K562 (cell line): ENCODE data around the gene TEPSIN. TPM values are rescaled to one million over a fixed set of nuclear protein-coding genes. Genes with fewer than 3 reads are reported as not detected.

Source experiments
- ATAC-seq: fragments of 200-7000 bp; cut with Tn5 transposase; 3 replicates; pipeline ENCODE4 v1.9.1; 2020; ENCODE audit warnings: moderate library complexity
- BruUV-seq: library from RNA; stranded (reverse); fragments of 400-500 nt; replicated peaks from 2 replicates; lab custom pipeline; 2021; lab: Mats Ljungman, UMichigan
- CTCF ChIA-PET: fragments of 300-600 bp; formaldehyde crosslinking; extraction: SDS; loops from one replicate; lab custom pipeline; 2021; ENCODE audit warnings: low intra/inter-chr PET ratio; lab: Yijun Ruan, JAX
- POLR2A ChIA-PET: fragments of 300-600, 350-650 bp; sonication (Branson Sonifier 250); formaldehyde crosslinking; extraction: SDS; loops from one replicate; lab custom pipeline; 2021; ENCODE audit warnings: antibody characterized with exemption, inconsistent platforms; lab: Yijun Ruan, JAX
- DNase-seq, 4 experiments: peaks; one replicate each; pipeline versions ENCODE4 v3.0.0 to v3.0.0-alpha.2; 2011 to 2018; ENCODE audit warnings: low spot score in 3 of 4, mixed read lengths in 3 of 4; ENCODE audit errors: extremely low read depth in 1 of 4
- FAIRE-seq: peaks from 2 replicates; lab custom pipeline; 2011; peaks lifted over from hg19 to GRCh38; lab: Jason Lieb, UNC
- H2AFZ ChIP-seq: 2 replicates; pipeline ENCODE4 v1.6.0; 2011; ENCODE audit warnings: low read depth, low read length, control low read depth, inconsistent platforms
- H3K27ac ChIP-seq: fragments of 200-600 bp; 3 replicates; pipeline ENCODE4 v1.8.0; 2011; ENCODE audit warnings: low read depth, mild to moderate bottlenecking, control low read depth, inconsistent platforms, low read length, moderate library complexity, mixed read lengths; ENCODE audit errors: extremely low read depth
- H3K27me3 ChIP-seq, 2 experiments: fragments of 300-600 bp in 1 of 2; 2 replicates in 1 of 2; 3 replicates in 1 of 2; pipeline versions ENCODE4 v1.6.0 to v1.8.0; 2011; ENCODE audit warnings: inconsistent platforms in 2 of 2, low read length in 2 of 2, mild to moderate bottlenecking in 1 of 2, mixed read lengths in 1 of 2, moderate library complexity in 1 of 2; ENCODE audit not compliant: control insufficient read depth in 2 of 2, insufficient read depth in 2 of 2
- H3K36me3 ChIP-seq: fragments of 300-600 bp; 3 replicates; pipeline ENCODE4 v1.8.0; 2011; ENCODE audit warnings: mild to moderate bottlenecking, low read length, inconsistent platforms; ENCODE audit not compliant: control insufficient read depth, insufficient read depth
- H3K4me1 ChIP-seq, 2 experiments: fragments of 200-600 bp in 1 of 2; replicated peaks in 1 of 2; 2 replicates in 1 of 2; 3 replicates in 1 of 2; pipeline versions ENCODE4 v1.5.1 to v1.8.0; 2011; ENCODE audit warnings: inconsistent platforms in 2 of 2, low read length in 2 of 2, mild to moderate bottlenecking in 1 of 2, mixed read lengths in 1 of 2, moderate library complexity in 1 of 2; ENCODE audit not compliant: control insufficient read depth in 2 of 2, insufficient read depth in 2 of 2
- H3K4me2 ChIP-seq: 2 replicates; pipeline ENCODE4 v1.6.1; 2011; ENCODE audit warnings: low read length, control low read depth, inconsistent platforms, mixed read lengths; ENCODE audit not compliant: insufficient read depth
- H3K4me3 ChIP-seq: fragments of 200-600 bp; sonication (generic), shearing (Covaris generic); 2 replicates; pipeline ENCODE4 v1.5.1; 2016; ENCODE audit warnings: control low read depth, inconsistent platforms
- H3K79me2 ChIP-seq: fragments of 200-600 bp; 3 replicates; pipeline ENCODE4 v1.8.0; 2011; ENCODE audit warnings: low read length, inconsistent platforms; ENCODE audit not compliant: control insufficient read depth, insufficient read depth
- H3K9ac ChIP-seq, 2 experiments: 2 replicates each; pipeline versions ENCODE4 v1.6.0 to v1.6.1; 2011; ENCODE audit warnings: low read depth in 2 of 2, low read length in 2 of 2, control low read depth in 1 of 2, inconsistent platforms in 1 of 2, mild to moderate bottlenecking in 1 of 2, mixed read lengths in 1 of 2; ENCODE audit not compliant: insufficient read depth in 1 of 2
- H3K9me1 ChIP-seq: one replicate; pipeline ENCODE4 v1.6.0; 2011; ENCODE audit warnings: inconsistent platforms, mild to moderate bottlenecking, low read length, moderate library complexity; ENCODE audit not compliant: control insufficient read depth, insufficient read depth
- H3K9me3 ChIP-seq: replicated peaks from 2 replicates; pipeline ENCODE4 v1.5.1; 2011; ENCODE audit warnings: low read depth, low read length, inconsistent platforms; ENCODE audit not compliant: control insufficient read depth, insufficient read depth
- H4K20me1 ChIP-seq: replicated peaks from 2 replicates; pipeline ENCODE4 v1.6.1; 2011; ENCODE audit warnings: low read length, inconsistent platforms, mixed read lengths; ENCODE audit not compliant: control insufficient read depth, insufficient read depth
- CC2D1A ChIP-seq: fragments of 450-650 bp; IDR thresholded peaks from 2 replicates; pipeline ENCODE4 v1.6.1; 2017; ENCODE audit warnings: mild to moderate bottlenecking
- CHD2 ChIP-seq: IDR thresholded peaks from 2 replicates; pipeline ENCODE4 v1.6.1; 2011; ENCODE audit warnings: low read depth, low read length
- HMG20A ChIP-seq: fragments of 450-650 bp; formaldehyde crosslinking; conservative IDR thresholded peaks from 2 replicates; pipeline ENCODE4 v1.4.0; 2020; ENCODE audit warnings: mild to moderate bottlenecking, mixed read lengths
- NR1H2 ChIP-seq: sonication (generic); formaldehyde crosslinking; IDR thresholded peaks from 2 replicates; pipeline ENCODE4 v1.4.0; 2020; ENCODE audit warnings: mild to moderate bottlenecking, missing genetic modification reagents
- POLR2AphosphoS2 ChIP-seq: IDR thresholded peaks from 2 replicates; pipeline ENCODE4 v1.6.1; 2012; ENCODE audit warnings: low read length, improper control_type of control experiment
- SUPT5H ChIP-seq: fragments of 450-650 bp; IDR thresholded peaks from 2 replicates; pipeline ENCODE4 v1.6.1; 2016
- TAF7 ChIP-seq: fragments of 450-650 bp; IDR thresholded peaks from 2 replicates; pipeline ENCODE4 v1.6.1; 2016; ENCODE audit warnings: missing genetic modification characterization, missing compliant biosample characterization
- ZBTB8A ChIP-seq: fragments of 450-650 bp; IDR thresholded peaks from 2 replicates; pipeline ENCODE4 v1.6.1; 2018; ENCODE audit warnings: mild to moderate bottlenecking, moderate library complexity; ENCODE audit not compliant: partially characterized antibody
- ZFX ChIP-seq: sonication (generic); formaldehyde crosslinking; IDR thresholded peaks from 2 replicates; pipeline ENCODE4 v1.8.0; 2022; ENCODE audit warnings: mild to moderate bottlenecking, missing genetic modification reagents, moderate library complexity
- WGBS: fragments of 100-300 bp; shearing (Covaris generic); methylation state at CpG from one replicate; pipeline ENCODE4 v1.1.6; 2016; ENCODE audit warnings: low coverage, mixed read lengths; ENCODE audit not compliant: insufficient coverage; ENCODE audit errors: missing lambda C conversion rate; 5-methylcytosine and 5-hydroxymethylcytosine counted together
- in situ Hi-C: fragments of 300-500 bp; cut with MboI; formaldehyde crosslinking; loops from 4 replicates; pipeline ENCODE4 v1.15.0; 2018; ENCODE audit warnings: inconsistent platforms, mixed read lengths
- intact Hi-C: fragments of 100-400 bp; cut with micrococcal nuclease; formaldehyde crosslinking; loops from 2 replicates; pipeline ENCODE4 v1.14.2; 2022
- polyA plus RNA-seq, 8 experiments: library from polyadenylated mRNA; depleted of rRNA in 4 of 8; stranded (reverse) in 5 of 8; unstranded in 3 of 8; fragments of >200 nt; fragmentation: Nextera tagmentation in 2 of 8; fragmentation: Illumina TruSeq in 1 of 8; extraction: Ambion mirVana in 2 of 8; extraction: Trizol in 1 of 8; gene quantifications; 2 replicates each; pipeline versions ENCODE4 v1.2.1 to v1.2.3, GENCODE V29; 2011 to 2014; ENCODE audit warnings: inconsistent platforms in 1 of 8, missing spikeins in 1 of 8
- total RNA-seq, 7 experiments: library from RNA; depleted of rRNA in 6 of 7; stranded (reverse); fragments of >200 nt in 6 of 7; fragmentation: Illumina TruSeq in 2 of 7; extraction: Trizol in 2 of 7; gene quantifications; 2 replicates each; pipeline versions ENCODE4 v1.2.1 to v1.2.3, GENCODE V29; 2011 to 2021; ENCODE audit warnings: low replicate concordance in 1 of 7
- TF ChIP-seq, protein P1 (sequence below), 2 experiments: fragments of 150-350 bp in 1 of 2; IDR thresholded peaks; 2 replicates each; pipeline ENCODE4 v1.6.1; 2012 to 2016; ENCODE audit warnings: low read depth in 2 of 2, low read length in 2 of 2, mild to moderate bottlenecking in 1 of 2, moderate library complexity in 1 of 2

The TEPSIN gene
- total and polyA plus RNA-seq, 9 of the 15 experiments (the other 6 are each of a cell fraction or from before 2014, with no cell fraction given), result 0.80 to 29.8 (median 5.3) TPM

- POLR2A ChIA-PET, result interaction anchor here (0.6 kb wide), 1 partner anchor 88 kb away, joined by 3 read pairs; no protein-coding TSS in a partner anchor
- BruUV-seq, result no TSS peak
- peak overlapping the region in 1 of 2 experiments; percentile 14; a peak in 1 of 4 replicates for H3K9ac ChIP-seq
- no peaks in the 10 kb centered on the region for H3K27me3 ChIP-seq
- H3K79me2 ChIP-seq, result no peaks in the 10 kb centered on the region
- no peak for ATAC-seq
- CTCF ChIA-PET, result no interaction called here
- TF ChIP-seq CHD2 (peak; percentile 55), POLR2AphosphoS2 (no peak), ZFX (CRISPR knock-in tag) (peak; percentile 68)
- TF ChIP-seq, all 486 proteins: peak for 2
- no peaks in the 10 kb centered on the region for H3K9me3 ChIP-seq
- intact Hi-C loops, result no loop called here
- FAIRE-seq (no peak), DNase-seq (no peak)
- peaks cover 0 to 39% of the 10 kb centered on the region in 2 experiments; a peak in 2 of 5 replicates for H3K4me1 ChIP-seq
- in situ Hi-C loops, result no loop called here
- H3K27ac ChIP-seq, result no peak overlapping the region
- H3K4me3 ChIP-seq, result no peak overlapping the region
- peaks cover 72% of the 10 kb centered on the region; the same call in 2 of the 3 replicates for H3K36me3 ChIP-seq
- no peak overlapping the region for H3K4me2 ChIP-seq
- no peaks in the 10 kb centered on the region; the same call in 1 of the 2 replicates for H4K20me1 ChIP-seq
- WGBS, result 91% methylated on average over 24 of the region's 36 CpGs
- no peaks in the 10 kb centered on the region for H3K9me1 ChIP-seq
- H2AFZ ChIP-seq, result no peak overlapping the region
Observed at GRCh38 chr17:81261582-81262336, 22.9 kb upstream of the TEPSIN start.

GRCh38 chr17:81261096-81261495 is 22.2 kb upstream of the TEPSIN start:
- DNase-seq, result no peak
- BruUV-seq, result no TSS peak
- 58% methylated on average over 3 of the region's 18 CpGs for WGBS
- Histone ChIP-seq H3K36me3 (peaks cover 71% of the 10 kb centered on the region; the same call in 2 of the 3 replicates), H3K79me2 (no peaks in the 10 kb centered on the region), H3K27ac (no peak overlapping the region), H3K4me2 (no peak overlapping the region), H2AFZ (no peak overlapping the region), H3K9me1 (no peaks in the 10 kb centered on the region), H3K4me3 (no peak overlapping the region), H3K27me3 (no peaks in the 10 kb centered on the region), H3K9ac (no peak overlapping the region), H4K20me1 (no peaks in the 10 kb centered on the region; the same call in 1 of the 2 replicates), H3K9me3 (no peaks in the 10 kb centered on the region), H3K4me1 (peaks cover 0 to 43% of the 10 kb centered on the region in 2 experiments; a peak in 2 of 5 replicates)
- ChIA-PET CTCF (no interaction called here), POLR2A (no interaction called here)
- intact Hi-C loops, result no loop called here
- in situ Hi-C loops, result no loop called here
- ATAC-seq, result no peak
- FAIRE-seq, result no peak
- TF ChIP-seq CC2D1A, result no peak
- no peak for TF ChIP-seq HMG20A (CRISPR knock-in tag)
- no peak for TF ChIP-seq TAF7 (tag)
- no peak for TF ChIP-seq SUPT5H
- TF ChIP-seq ZBTB8A, result no peak
- no peak for TF ChIP-seq POLR2AphosphoS2
- TF ChIP-seq, protein P1, sequence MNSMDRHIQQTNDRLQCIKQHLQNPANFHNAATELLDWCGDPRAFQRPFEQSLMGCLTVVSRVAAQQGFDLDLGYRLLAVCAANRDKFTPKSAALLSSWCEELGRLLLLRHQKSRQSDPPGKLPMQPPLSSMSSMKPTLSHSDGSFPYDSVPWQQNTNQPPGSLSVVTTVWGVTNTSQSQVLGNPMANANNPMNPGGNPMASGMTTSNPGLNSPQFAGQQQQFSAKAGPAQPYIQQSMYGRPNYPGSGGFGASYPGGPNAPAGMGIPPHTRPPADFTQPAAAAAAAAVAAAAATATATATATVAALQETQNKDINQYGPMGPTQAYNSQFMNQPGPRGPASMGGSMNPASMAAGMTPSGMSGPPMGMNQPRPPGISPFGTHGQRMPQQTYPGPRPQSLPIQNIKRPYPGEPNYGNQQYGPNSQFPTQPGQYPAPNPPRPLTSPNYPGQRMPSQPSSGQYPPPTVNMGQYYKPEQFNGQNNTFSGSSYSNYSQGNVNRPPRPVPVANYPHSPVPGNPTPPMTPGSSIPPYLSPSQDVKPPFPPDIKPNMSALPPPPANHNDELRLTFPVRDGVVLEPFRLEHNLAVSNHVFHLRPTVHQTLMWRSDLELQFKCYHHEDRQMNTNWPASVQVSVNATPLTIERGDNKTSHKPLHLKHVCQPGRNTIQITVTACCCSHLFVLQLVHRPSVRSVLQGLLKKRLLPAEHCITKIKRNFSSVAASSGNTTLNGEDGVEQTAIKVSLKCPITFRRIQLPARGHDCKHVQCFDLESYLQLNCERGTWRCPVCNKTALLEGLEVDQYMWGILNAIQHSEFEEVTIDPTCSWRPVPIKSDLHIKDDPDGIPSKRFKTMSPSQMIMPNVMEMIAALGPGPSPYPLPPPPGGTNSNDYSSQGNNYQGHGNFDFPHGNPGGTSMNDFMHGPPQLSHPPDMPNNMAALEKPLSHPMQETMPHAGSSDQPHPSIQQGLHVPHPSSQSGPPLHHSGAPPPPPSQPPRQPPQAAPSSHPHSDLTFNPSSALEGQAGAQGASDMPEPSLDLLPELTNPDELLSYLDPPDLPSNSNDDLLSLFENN (IDR thresholded peaks at IDR 0.05; ENCODE audit: low read depth in 2 of 2, low read length in 2 of 2), result no peak
- TF ChIP-seq NR1H2 (CRISPR knock-in tag), result no peak
